GM23248 (cell line): ENCODE data around the gene MYO1E. TPM values are rescaled to one million over a fixed set of nuclear protein-coding genes. Genes with fewer than 3 reads are reported as not detected.
A peak's percentile ranks its signal among the peaks of the same experiment; 100 is the strongest.

ENCODE experiments used
- DNase-seq: peaks from one replicate; pipeline ENCODE4 v3.0.0-alpha.2; 2015
- H2AFZ ChIP-seq: fragments of 200-600 bp; sonication (generic); 2 replicates; pipeline ENCODE4 v1.6.1; 2016; ENCODE audit warnings: antibody characterized with exemption
- H3F3A ChIP-seq: fragments of 200-600 bp; sonication (generic); 2 replicates; pipeline ENCODE4 v1.6.1; 2016; ENCODE audit warnings: mild to moderate bottlenecking, antibody characterized with exemption, mixed run types; ENCODE audit not compliant: insufficient read depth
- H3K27ac ChIP-seq: fragments of 200-600 bp; sonication (generic); 2 replicates; pipeline ENCODE4 v1.5.1; 2016; ENCODE audit warnings: mild to moderate bottlenecking
- H3K27me3 ChIP-seq: fragments of 200-600 bp; sonication (generic); replicated peaks from 2 replicates; pipeline ENCODE4 v1.6.1; 2016; ENCODE audit warnings: mild to moderate bottlenecking; ENCODE audit not compliant: insufficient read depth
- H3K36me3 ChIP-seq: fragments of 200-600 bp; sonication (generic); 2 replicates; pipeline ENCODE4 v1.6.1; 2016; ENCODE audit warnings: low read depth, mild to moderate bottlenecking
- H3K4me1 ChIP-seq: fragments of 200-600 bp; sonication (generic); 2 replicates; pipeline ENCODE4 v1.6.1; 2016; ENCODE audit warnings: mild to moderate bottlenecking; ENCODE audit not compliant: insufficient read depth
- H3K4me2 ChIP-seq: fragments of 200-600 bp; sonication (generic); one replicate; pipeline ENCODE4 v1.6.1; 2016; ENCODE audit warnings: mild to moderate bottlenecking; ENCODE audit not compliant: unreplicated experiment
- H3K4me3 ChIP-seq: fragments of 200-600 bp; sonication (generic); 2 replicates; pipeline ENCODE4 v1.5.1; 2016; ENCODE audit warnings: mild to moderate bottlenecking
- H3K79me2 ChIP-seq: fragments of 200-600 bp; sonication (generic); 2 replicates; pipeline ENCODE4 v1.6.1; 2016; ENCODE audit warnings: mild to moderate bottlenecking; ENCODE audit not compliant: insufficient read depth
- H3K9ac ChIP-seq: fragments of 200-600 bp; sonication (generic); 2 replicates; pipeline ENCODE4 v1.6.1; 2016; ENCODE audit warnings: mild to moderate bottlenecking
- H3K9me2 ChIP-seq: fragments of 200-600 bp; sonication (generic); 2 replicates; pipeline ENCODE4 v1.6.1; 2016; ENCODE audit warnings: mixed run types, mild to moderate bottlenecking, moderate library complexity; ENCODE audit not compliant: insufficient read depth
- H3K9me3 ChIP-seq: fragments of 200-600 bp; sonication (generic); one replicate; pipeline ENCODE4 v1.6.1; 2017; ENCODE audit warnings: low read depth
- H4K20me1 ChIP-seq: fragments of 200-600 bp; sonication (generic); 2 replicates; pipeline ENCODE4 v1.6.0; 2016; ENCODE audit not compliant: insufficient read depth
- EZH2 ChIP-seq: fragments of 200-600 bp; sonication (generic); IDR thresholded peaks from 2 replicates; pipeline ENCODE4 v1.6.1; 2018; ENCODE audit warnings: antibody characterized with exemption, mild to moderate bottlenecking; ENCODE audit not compliant: insufficient read depth, poor library complexity, severe bottlenecking
- EZH2phosphoT487 ChIP-seq: fragments of 200-600 bp; sonication (generic); IDR thresholded peaks from 2 replicates; pipeline ENCODE4 v1.6.1; 2018; ENCODE audit warnings: antibody characterized with exemption, moderate library complexity, mild to moderate bottlenecking, low read depth; ENCODE audit not compliant: insufficient read depth
- WGBS, 2 experiments: methylation state at CpG; one replicate each; pipeline ENCODE4 v1.1.6; 2015 to 2017; ENCODE audit warnings: low lambda C conversion rate in 2 of 2, low coverage in 1 of 2; ENCODE audit errors: missing lambda C conversion rate in 2 of 2; 5-methylcytosine and 5-hydroxymethylcytosine counted together
- in situ Hi-C: fragments of 300-500 bp; cut with MboI; formaldehyde crosslinking; loops from 2 replicates; pipeline ENCODE4 v1.15.0; 2020
- polyA plus RNA-seq: library from polyadenylated mRNA; unstranded; fragments of >200 nt; fragmentation: Nextera tagmentation; extraction: Ambion mirVana; gene quantifications from 2 replicates; pipeline ENCODE4 v1.2.1, GENCODE V29; 2016
- total RNA-seq: library from RNA; depleted of rRNA; stranded (reverse); fragments of >200 nt; shearing (Covaris generic); gene quantifications from 2 replicates; pipeline ENCODE4 v1.2.3, GENCODE V29; 2014; rRNA removed

MYO1E gene
- total RNA-seq (155 and 224 TPM in 2 replicates), polyA plus RNA-seq (190 and 201 TPM in 2 replicates)

- in situ Hi-C loops = no loop called here
- no peaks in the 10 kb centered on the region for H3K27me3 ChIP-seq
Measured at GRCh38 chr15:59372352-59373211, at the start of gene MYO1E. TSS of gene MYO1E (minus strand) at chr15:59372871. CDS start at chr15:59372500, 371 bp downstream.

GRCh38 chr15:59420986-59421618 is 48.4 kb upstream of the MYO1E start:
- no peak overlapping the region for H3K4me3 ChIP-seq
- no peak overlapping the region for H3K4me2 ChIP-seq
- H3K27ac ChIP-seq = no peak overlapping the region
- H3K79me2 ChIP-seq = no peaks in the 10 kb centered on the region
- H3K4me1 ChIP-seq = no peaks in the 10 kb centered on the region
- H3K27me3 ChIP-seq = peaks cover 38% of the 10 kb centered on the region
- TF ChIP-seq EZH2phosphoT487 = no peak
- TF ChIP-seq EZH2 = no peak
- H3K9me2 ChIP-seq = no peaks in the 10 kb centered on the region
- H2AFZ ChIP-seq = no peak overlapping the region
- no peaks in the 10 kb centered on the region for H3K36me3 ChIP-seq
- H3K9ac ChIP-seq = no peak overlapping the region
- no peaks in the 10 kb centered on the region for H3F3A ChIP-seq
- 14 to 15% methylated on average over 12 of the region's 16 CpGs for WGBS, 2 experiments
- no peaks in the 10 kb centered on the region for H3K9me3 ChIP-seq
- in situ Hi-C loops = no loop called here
- peak; percentile 65 for DNase-seq
- H4K20me1 ChIP-seq = no peaks in the 10 kb centered on the region

More at GRCh38 chr15:59372352-59373211, at the start of gene MYO1E:
- H3F3A ChIP-seq = peaks cover 20% of the 10 kb centered on the region; the same call in 1 of the 2 replicates
- no peaks in the 10 kb centered on the region for H3K36me3 ChIP-seq
- TF ChIP-seq EZH2 (no peak), EZH2phosphoT487 (no peak)
- H3K9me2 ChIP-seq = no peaks in the 10 kb centered on the region
- no peaks in the 10 kb centered on the region for H4K20me1 ChIP-seq
- WGBS, 2 experiments = 0 to 1% methylated on average over 64 to 72 of the region's 74 CpGs
- H3K4me2 ChIP-seq = peak within 1 kb of the TSS; percentile 80
- peaks cover 15% of the 10 kb centered on the region for H3K4me1 ChIP-seq
- no peaks in the 10 kb centered on the region for H3K9me3 ChIP-seq
- H3K9ac ChIP-seq = peak within 1 kb of the TSS; percentile 78
- peak; percentile 97 for DNase-seq
- peaks cover 65% of the 10 kb centered on the region for H3K79me2 ChIP-seq
- H2AFZ ChIP-seq = peak within 1 kb of the TSS; percentile 76
- H3K4me3 ChIP-seq = peak within 1 kb of the TSS; percentile 85
- H3K27ac ChIP-seq = peak within 1 kb of the TSS; percentile 57

- Histone ChIP-seq H3K27ac (no peak overlapping the region), H3K27me3 (peaks cover 32% of the 10 kb centered on the region), H3K9me2 (no peaks in the 10 kb centered on the region)
Measured at GRCh38 chr15:59420108-59420507, 47.4 kb upstream of the MYO1E start.

DNA sequence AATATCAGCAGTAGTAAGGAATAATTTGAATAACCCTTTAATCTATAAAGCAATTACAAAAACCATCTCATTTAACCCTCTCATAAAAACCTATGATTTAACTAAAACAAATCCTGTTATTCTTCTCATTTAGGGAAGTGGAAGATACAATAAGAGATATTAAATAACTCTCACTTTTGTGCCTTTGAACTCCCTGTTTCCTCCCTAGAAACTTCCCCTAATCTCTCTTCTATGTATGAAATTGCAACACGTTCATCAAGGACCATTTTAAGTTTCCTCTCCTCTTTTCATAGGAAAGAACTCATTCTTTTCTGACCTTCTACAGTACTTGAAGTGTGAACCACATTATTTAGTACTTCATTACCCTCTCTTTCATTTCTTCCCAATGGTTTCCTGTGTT is 46.5 kb upstream of the MYO1E start:
- no peaks in the 10 kb centered on the region for H3K79me2 ChIP-seq
- H3K9ac ChIP-seq = no peak overlapping the region
- H3K4me1 ChIP-seq = no peaks in the 10 kb centered on the region
- H3K4me3 ChIP-seq = no peak overlapping the region
- H3K4me2 ChIP-seq = no peak overlapping the region
- H2AFZ ChIP-seq = no peak overlapping the region
- H3K27ac ChIP-seq = no peak overlapping the region
- H3K9me2 ChIP-seq = no peaks in the 10 kb centered on the region
- TF ChIP-seq EZH2 (no peak), EZH2phosphoT487 (no peak)
- no peaks in the 10 kb centered on the region for H3F3A ChIP-seq
- H3K36me3 ChIP-seq = no peaks in the 10 kb centered on the region
- no peaks in the 10 kb centered on the region for H3K9me3 ChIP-seq
- H3K27me3 ChIP-seq = peaks cover 25% of the 10 kb centered on the region
- in situ Hi-C loops = no loop called here
- no peak for DNase-seq
- 56 to 67% methylated on average over 1 of the region's 1 CpG for WGBS, 2 experiments
- no peaks in the 10 kb centered on the region for H4K20me1 ChIP-seq

More at GRCh38 chr15:59420108-59420507, 47.4 kb upstream of the MYO1E start:
- Histone ChIP-seq H3K79me2 (no peaks in the 10 kb centered on the region), H3K36me3 (no peaks in the 10 kb centered on the region), H3K4me1 (no peaks in the 10 kb centered on the region), H4K20me1 (no peaks in the 10 kb centered on the region), H3K4me2 (no peak overlapping the region), H3F3A (no peaks in the 10 kb centered on the region), H3K9me3 (no peaks in the 10 kb centered on the region), H3K9ac (no peak overlapping the region), H3K4me3 (no peak overlapping the region), H2AFZ (no peak overlapping the region)
- in situ Hi-C loops = no loop called here
- no peak for DNase-seq
- TF ChIP-seq EZH2 = no peak
- no peak for TF ChIP-seq EZH2phosphoT487
- WGBS, 2 experiments = 60% methylated on average over 3 of the region's 3 CpGs
